Mesenchymal stem cell (in vitro differentiated cells and primary cell): ENCODE results near the gene CBFA2T2.

Experiments used
- DNase-seq: peaks from one replicate; pipeline ENCODE4 v3.0.0-alpha.2; 2013
- H2AFZ ChIP-seq: one replicate; pipeline ENCODE4 v1.6.1; 2013; ENCODE audit warnings: low read depth, mild to moderate bottlenecking, control low read depth, inconsistent platforms, low read length, moderate library complexity
- H2AK5ac ChIP-seq: 2 replicates; pipeline ENCODE4 v1.6.1; 2013; ENCODE audit warnings: low read length, moderate library complexity, mild to moderate bottlenecking, inconsistent platforms; ENCODE audit not compliant: severe bottlenecking
- H2BK120ac ChIP-seq: one replicate; pipeline ENCODE4 v1.6.1; 2013; ENCODE audit warnings: low read depth, mild to moderate bottlenecking, inconsistent platforms, low read length, moderate library complexity
- H2BK12ac ChIP-seq, 2 experiments: one replicate each; pipeline ENCODE4 v1.6.1; 2013; ENCODE audit warnings: inconsistent platforms in 2 of 2, low read length in 2 of 2, mild to moderate bottlenecking in 2 of 2, moderate library complexity in 2 of 2, control low read depth in 1 of 2
- H2BK15ac ChIP-seq: one replicate; pipeline ENCODE4 v1.6.1; 2013; ENCODE audit warnings: mild to moderate bottlenecking, low read depth, inconsistent platforms; ENCODE audit not compliant: poor library complexity, severe bottlenecking
- H2BK5ac ChIP-seq: 2 replicates; pipeline ENCODE4 v1.6.1; 2013; ENCODE audit warnings: low read depth, mild to moderate bottlenecking, low read length, control low read depth, inconsistent platforms; ENCODE audit not compliant: poor library complexity, severe bottlenecking
- H3K14ac ChIP-seq, 2 experiments: one replicate each; pipeline ENCODE4 v1.6.1; 2013; ENCODE audit warnings: inconsistent platforms in 2 of 2, low read length in 2 of 2, control low read depth in 1 of 2, mild to moderate bottlenecking in 1 of 2, moderate library complexity in 1 of 2
- H3K18ac ChIP-seq, 2 experiments: one replicate each; pipeline ENCODE4 v1.6.1; 2013; ENCODE audit warnings: inconsistent platforms in 2 of 2, low read length in 2 of 2, control low read depth in 1 of 2, low read depth in 1 of 2, mild to moderate bottlenecking in 1 of 2
- H3K23ac ChIP-seq, 2 experiments: one replicate each; pipeline ENCODE4 v1.6.1; 2013; ENCODE audit warnings: inconsistent platforms in 2 of 2, low read length in 2 of 2, mild to moderate bottlenecking in 2 of 2, moderate library complexity in 2 of 2, control low read depth in 1 of 2
- H3K27ac ChIP-seq: 2 replicates; pipeline ENCODE4 v1.5.1; 2013; ENCODE audit warnings: mild to moderate bottlenecking, moderate library complexity, low read length, control low read depth, inconsistent platforms; ENCODE audit not compliant: poor library complexity, severe bottlenecking
- H3K27me3 ChIP-seq, 2 experiments: 2 replicates each; pipeline versions ENCODE4 v1.6.1 to v1.7.0; 2013; ENCODE audit warnings: low read length in 2 of 2, mild to moderate bottlenecking in 2 of 2, moderate library complexity in 2 of 2, control low read depth in 1 of 2, inconsistent platforms in 1 of 2; ENCODE audit not compliant: control insufficient read depth in 1 of 2, insufficient read depth in 1 of 2
- H3K36me3 ChIP-seq, 2 experiments: 2 replicates each; pipeline versions ENCODE4 v1.6.1 to v1.7.0; 2013; ENCODE audit warnings: low read length in 2 of 2, control low read depth in 1 of 2, inconsistent platforms in 1 of 2, low read depth in 1 of 2, mild to moderate bottlenecking in 1 of 2; ENCODE audit not compliant: insufficient read depth in 2 of 2, control insufficient read depth in 1 of 2
- H3K4ac ChIP-seq, 2 experiments: one replicate each; pipeline ENCODE4 v1.6.1; 2013; ENCODE audit warnings: inconsistent platforms in 2 of 2, low read length in 2 of 2, mild to moderate bottlenecking in 2 of 2, moderate library complexity in 2 of 2, control low read depth in 1 of 2, low read depth in 1 of 2
- H3K4me1 ChIP-seq: 2 replicates; pipeline ENCODE4 v1.6.1; 2013; ENCODE audit warnings: low read depth, low read length, control low read depth; ENCODE audit not compliant: control insufficient read depth, insufficient read depth
- H3K4me2 ChIP-seq: 2 replicates; pipeline ENCODE4 v1.6.1; 2013; ENCODE audit warnings: low read length, mild to moderate bottlenecking, inconsistent platforms; ENCODE audit not compliant: poor library complexity, severe bottlenecking
- H3K4me3 ChIP-seq, 2 experiments: 2 replicates each; pipeline versions ENCODE4 v1.5.1 to v1.7.0; 2013; ENCODE audit warnings: low read length in 2 of 2, mild to moderate bottlenecking in 2 of 2, control low read depth in 1 of 2, low read depth in 1 of 2; ENCODE audit not compliant: insufficient read depth in 1 of 2
- H3K79me1 ChIP-seq: replicated peaks from 2 replicates; pipeline ENCODE4 v1.6.1; 2013; ENCODE audit warnings: mild to moderate bottlenecking, control low read depth, low read length, inconsistent platforms; ENCODE audit not compliant: poor library complexity, severe bottlenecking
- H3K9ac ChIP-seq: 2 replicates; pipeline ENCODE4 v1.7.0; 2013; ENCODE audit warnings: mild to moderate bottlenecking, low read length, moderate library complexity
- H3K9me3 ChIP-seq: 2 replicates; pipeline ENCODE4 v1.7.0; 2013; ENCODE audit warnings: mild to moderate bottlenecking, low read length; ENCODE audit not compliant: control insufficient read depth
- H4K8ac ChIP-seq: one replicate; pipeline ENCODE4 v1.6.1; 2013; ENCODE audit warnings: inconsistent platforms, mild to moderate bottlenecking, low read length, moderate library complexity
- H4K91ac ChIP-seq: one replicate; pipeline ENCODE4 v1.6.1; 2013; ENCODE audit warnings: mild to moderate bottlenecking, low read length, inconsistent platforms
- WGBS: methylation state at CpG from one replicate; pipeline ENCODE4 v1.1.7; 2013; ENCODE audit warnings: mixed read lengths; 5-methylcytosine and 5-hydroxymethylcytosine counted together

Gene CBFA2T2

DNA sequence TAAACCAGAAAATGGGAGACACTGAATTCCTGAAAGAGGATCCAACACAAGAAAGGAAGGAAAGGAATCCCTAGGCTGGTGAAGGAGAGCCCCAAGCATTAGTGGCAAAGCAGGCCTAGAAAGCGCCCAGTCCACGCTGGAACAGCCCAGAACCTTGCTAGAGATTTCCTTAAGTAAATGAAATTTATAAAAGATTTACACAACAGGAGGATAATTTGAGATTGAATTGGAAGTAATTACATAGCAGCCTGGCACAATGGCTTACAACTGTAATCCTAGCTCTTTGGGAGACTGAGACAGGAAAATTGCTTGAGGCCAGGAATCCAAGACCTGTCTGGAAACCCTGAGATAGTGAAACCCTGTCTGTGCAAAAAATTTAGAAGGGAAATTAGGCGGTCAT lies 145.4 kb downstream of the CBFA2T2 start:
- H2AK5ac ChIP-seq, result no peak overlapping the region
- no peak overlapping the region for H3K4ac ChIP-seq
- H3K27ac ChIP-seq, result no peak overlapping the region
- H3K23ac ChIP-seq, result no peak overlapping the region
- no peak for DNase-seq
- no peak overlapping the region for H2BK15ac ChIP-seq
- no peak overlapping the region for H4K91ac ChIP-seq
- no peaks in the 10 kb centered on the region for H3K79me1 ChIP-seq
- H4K8ac ChIP-seq, result no peak overlapping the region
- no peak overlapping the region for H2AFZ ChIP-seq
- H3K14ac ChIP-seq, result no peak overlapping the region
- H3K18ac ChIP-seq, result no peak overlapping the region
- no peak overlapping the region for H3K4me3 ChIP-seq
- 100% methylated on average over 1 of the region's 3 CpGs for WGBS
- no peaks in the 10 kb centered on the region for H3K27me3 ChIP-seq
- H3K4me1 ChIP-seq, result no peaks in the 10 kb centered on the region
- no peak overlapping the region for H3K9ac ChIP-seq
- no peak overlapping the region for H2BK5ac ChIP-seq
- no peak overlapping the region for H3K4me2 ChIP-seq
- no peaks in the 10 kb centered on the region for H3K9me3 ChIP-seq
- H2BK12ac ChIP-seq, result no peak overlapping the region
- peaks cover 27 to 73% of the 10 kb centered on the region in 2 experiments for H3K36me3 ChIP-seq
- no peak overlapping the region for H2BK120ac ChIP-seq

GRCh38 chr20:33636776-33637175 lies 146.9 kb downstream of the CBFA2T2 start:
- H4K91ac ChIP-seq, result no peak overlapping the region
- no peak overlapping the region for H3K4ac ChIP-seq
- no peak overlapping the region for H2BK120ac ChIP-seq
- H3K4me2 ChIP-seq, result no peak overlapping the region
- no peak overlapping the region for H3K27ac ChIP-seq
- no peak overlapping the region for H3K18ac ChIP-seq
- no peak overlapping the region for H3K14ac ChIP-seq
- no peak overlapping the region for H4K8ac ChIP-seq
- WGBS, result 97% methylated on average over 1 of the region's 1 CpG
- no peaks in the 10 kb centered on the region for H3K4me1 ChIP-seq
- no peaks in the 10 kb centered on the region for H3K79me1 ChIP-seq
- H2AFZ ChIP-seq, result no peak overlapping the region
- no peak overlapping the region for H3K9ac ChIP-seq
- H3K23ac ChIP-seq, result no peak overlapping the region
- no peak overlapping the region for H2BK15ac ChIP-seq
- H3K9me3 ChIP-seq, result no peaks in the 10 kb centered on the region
- no peak overlapping the region for H3K4me3 ChIP-seq
- no peaks in the 10 kb centered on the region for H3K27me3 ChIP-seq
- no peak overlapping the region for H2BK12ac ChIP-seq
- H3K36me3 ChIP-seq, result peaks cover 23 to 75% of the 10 kb centered on the region in 2 experiments
- no peak for DNase-seq
- H2BK5ac ChIP-seq, result no peak overlapping the region
- no peak overlapping the region for H2AK5ac ChIP-seq

- Histone ChIP-seq H2BK15ac (no peak overlapping the region), H3K79me1 (peaks cover 2% of the 10 kb centered on the region), H2AFZ (no peak overlapping the region), H3K36me3 (peaks cover 36 to 81% of the 10 kb centered on the region in 2 experiments), H3K23ac (no peak overlapping the region), H3K9me3 (no peaks in the 10 kb centered on the region), H2BK5ac (no peak overlapping the region), H3K4me2 (no peak overlapping the region), H3K4ac (no peak overlapping the region), H3K18ac (no peak overlapping the region), H3K9ac (no peak overlapping the region), H4K8ac (no peak overlapping the region), H4K91ac (no peak overlapping the region), H3K14ac (no peak overlapping the region), H3K27ac (no peak overlapping the region), H2AK5ac (no peak overlapping the region), H3K4me1 (no peaks in the 10 kb centered on the region), H3K4me3 (no peak overlapping the region), H3K27me3 (no peaks in the 10 kb centered on the region), H2BK12ac (no peak overlapping the region), H2BK120ac (no peak overlapping the region)
- 95% methylated on average over 12 of the region's 13 CpGs for WGBS
- DNase-seq, result no peak
These were observed 150.4 kb downstream of the CBFA2T2 start for GRCh38 chr20:33640287-33640686.

- Histone ChIP-seq H2BK5ac (no peak overlapping the region), H2BK120ac (no peak overlapping the region), H3K9me3 (no peaks in the 10 kb centered on the region), H3K27me3 (no peaks in the 10 kb centered on the region), H3K4ac (no peak overlapping the region), H4K91ac (no peak overlapping the region), H3K4me2 (no peak overlapping the region), H2AK5ac (no peak overlapping the region), H4K8ac (no peak overlapping the region), H2BK15ac (no peak overlapping the region), H3K14ac (no peak overlapping the region), H2BK12ac (no peak overlapping the region), H3K36me3 (peaks cover 49 to 59% of the 10 kb centered on the region in 2 experiments), H3K4me3 (no peak overlapping the region), H3K18ac (no peak overlapping the region), H3K23ac (no peak overlapping the region), H3K27ac (no peak overlapping the region), H2AFZ (no peak overlapping the region), H3K79me1 (peaks cover 3% of the 10 kb centered on the region), H3K4me1 (peaks cover 15% of the 10 kb centered on the region), H3K9ac (no peak overlapping the region)
- 92% methylated on average over 28 of the region's 28 CpGs for WGBS
- no peak for DNase-seq
These were observed 154.6 kb downstream of the CBFA2T2 start for GRCh38 chr20:33644313-33645071.
